GM18526 (cell line): ENCODE measurements around the gene IL25.

Source experiments
- POLR2A ChIP-seq: IDR thresholded peaks from 3 replicates; pipeline ENCODE4 v1.6.1; 2011; ENCODE audit not compliant: insufficient read length; ENCODE audit errors: extremely low read depth

The IL25 gene

DNA sequence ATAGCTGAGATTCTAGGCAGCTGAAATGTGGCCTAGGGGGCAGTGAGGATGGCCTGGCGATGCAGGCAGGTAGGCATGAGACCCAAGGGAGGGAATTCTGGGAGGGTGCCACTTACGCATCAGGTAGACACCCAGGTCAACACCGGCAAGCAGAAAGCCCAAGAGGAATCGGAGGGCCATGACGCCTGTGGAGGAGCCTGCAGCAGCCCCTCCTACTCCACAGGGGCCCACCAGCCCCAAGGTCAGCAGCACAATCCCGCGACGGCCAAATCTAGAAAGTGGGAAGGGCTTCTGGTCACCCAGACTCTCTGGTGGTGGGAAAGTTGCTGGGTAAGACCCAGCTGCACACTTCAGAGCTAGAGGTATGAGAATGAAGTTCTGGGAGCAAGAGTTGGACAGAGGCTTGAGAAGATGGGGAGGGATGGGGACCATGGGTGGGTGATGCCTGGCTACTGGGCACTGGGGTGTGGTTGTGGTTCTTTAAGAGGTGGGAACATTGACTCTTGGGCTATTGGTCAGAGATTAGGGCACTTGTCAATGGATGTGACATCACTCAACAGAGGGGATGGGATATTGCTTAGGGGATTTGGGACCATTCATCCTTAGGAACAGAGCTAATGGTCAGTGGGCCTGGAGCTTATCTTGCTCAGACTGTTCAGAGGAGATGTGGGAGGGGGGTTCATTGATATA, 23.3 kb upstream of the IL25 start:
- TF ChIP-seq POLR2A: no peak

DNA sequence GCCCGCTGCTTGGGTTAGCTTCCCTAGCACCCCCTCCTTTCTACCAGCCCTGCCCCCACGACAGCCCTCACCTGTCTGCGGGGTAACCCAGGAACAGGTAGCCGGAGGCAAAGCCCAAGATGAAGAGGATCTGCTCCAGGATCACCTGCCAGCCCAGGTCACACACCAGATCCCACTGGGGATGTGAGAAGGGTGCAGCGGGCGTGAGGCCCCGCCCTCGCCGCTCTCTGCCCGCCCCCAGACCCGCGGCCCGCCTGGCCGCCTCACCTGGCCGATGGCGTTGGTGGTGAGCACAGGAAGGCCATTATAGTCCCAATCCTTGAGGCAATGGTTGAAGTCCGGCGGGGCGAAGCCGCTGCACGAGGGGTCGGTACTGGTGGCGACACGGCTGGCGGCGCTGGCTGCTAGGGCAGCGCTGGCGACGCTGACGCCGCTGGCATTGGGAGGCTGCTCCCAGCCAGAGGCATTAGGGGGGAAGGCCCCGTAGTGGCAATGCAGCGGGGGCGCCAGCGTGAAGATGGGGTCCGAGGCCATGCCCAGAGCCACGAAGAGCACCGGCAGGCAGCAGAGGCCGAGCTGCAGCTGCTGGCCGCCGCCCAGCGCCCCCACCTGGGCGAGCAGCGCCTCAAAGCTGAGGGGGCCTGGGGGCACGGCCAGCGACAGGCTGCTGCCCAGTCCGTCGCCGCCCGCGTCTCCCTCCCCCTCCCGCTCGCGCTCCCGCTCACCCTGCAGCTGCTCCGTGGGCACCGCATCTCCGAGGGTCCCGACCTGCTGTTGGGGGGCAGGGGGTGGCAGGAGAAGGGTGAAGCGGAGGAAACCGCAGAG, 20.7 kb upstream of the IL25 start:
- no peak for TF ChIP-seq POLR2A

- no peak for TF ChIP-seq POLR2A
Measured at GRCh38 chr14:23352506-23353432, 19.8 kb upstream of the IL25 start, which contains the start of gene SLC22A17. SLC22A17 (minus strand) TSS chr14:23352887.

- no peak for TF ChIP-seq POLR2A
Measured at GRCh38 chr14:23353433-23353780, 19.2 kb upstream of the IL25 start.

DNA sequence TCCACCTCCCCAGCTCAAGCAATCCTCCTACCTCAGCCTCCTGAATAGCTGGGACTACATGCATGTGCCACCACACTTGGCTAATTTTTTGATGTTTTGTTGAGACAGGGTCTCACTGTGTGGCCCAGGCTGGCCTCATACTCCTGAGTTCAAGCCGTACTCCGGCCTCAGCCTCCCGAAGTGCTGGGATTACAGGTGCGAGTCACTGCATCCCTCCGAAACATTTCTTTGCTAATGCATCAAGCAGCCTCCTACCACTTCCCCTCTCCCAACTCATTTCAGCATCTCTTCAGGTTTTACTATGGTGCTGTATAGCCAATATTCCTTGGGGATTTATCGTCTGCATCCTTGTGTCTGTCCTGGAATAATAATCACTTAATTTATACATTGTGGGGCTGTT, 17.6 kb upstream of the IL25 start:
- no peak for TF ChIP-seq POLR2A

DNA sequence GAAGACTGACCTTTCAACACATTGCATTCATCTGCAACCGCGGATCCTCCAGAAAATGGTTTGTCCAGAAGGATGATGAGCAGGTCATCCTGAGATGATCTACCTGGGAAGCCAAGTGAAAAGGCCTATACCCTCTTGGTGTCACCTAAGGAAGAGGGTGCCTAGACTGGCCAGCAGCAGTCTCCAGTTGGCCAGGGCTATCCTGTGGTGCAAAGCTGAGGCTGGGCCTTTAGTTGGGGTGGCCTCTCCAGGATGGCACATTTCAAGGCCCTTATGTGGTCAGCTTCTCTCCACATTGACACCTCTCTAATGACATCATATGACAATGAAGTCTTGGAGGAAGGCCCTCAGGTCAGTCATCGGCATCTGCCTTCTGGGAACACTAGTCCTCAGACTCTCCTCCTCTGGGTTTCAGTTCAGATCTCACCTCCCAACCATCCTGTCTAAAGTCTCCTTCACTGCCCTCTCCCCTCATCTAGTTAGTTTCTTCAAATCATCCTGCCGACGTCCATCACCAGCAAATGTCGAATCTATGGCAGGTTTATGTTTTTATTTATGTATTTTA, 16.7 kb upstream of the IL25 start:
- no peak for TF ChIP-seq POLR2A

DNA sequence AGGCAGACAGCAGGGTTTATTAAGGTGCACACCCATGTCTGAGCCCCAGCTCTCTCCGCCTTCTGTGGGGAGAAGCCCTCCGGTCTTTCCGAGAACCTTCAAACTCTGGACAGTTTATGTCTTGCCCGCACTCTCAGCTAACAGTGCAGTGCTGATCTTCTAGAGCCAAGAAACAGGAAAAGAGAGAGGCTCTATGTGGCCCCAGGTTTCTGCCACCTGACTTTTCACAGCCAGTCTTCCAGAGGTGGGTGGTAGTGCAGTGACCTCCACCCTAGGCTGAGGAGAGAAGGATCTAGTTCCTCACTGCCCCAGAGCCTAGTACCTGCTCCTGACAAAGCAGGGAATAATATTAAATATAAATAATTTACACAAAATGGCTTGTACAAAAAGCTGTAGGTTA, 15.9 kb upstream of the IL25 start:
- TF ChIP-seq POLR2A: no peak

- TF ChIP-seq POLR2A: no peak
Measured at GRCh38 chr14:23357261-23357660, 15.3 kb upstream of the IL25 start.

- no peak for TF ChIP-seq POLR2A
Measured at GRCh38 chr14:23358042-23358441, 14.6 kb upstream of the IL25 start.

DNA sequence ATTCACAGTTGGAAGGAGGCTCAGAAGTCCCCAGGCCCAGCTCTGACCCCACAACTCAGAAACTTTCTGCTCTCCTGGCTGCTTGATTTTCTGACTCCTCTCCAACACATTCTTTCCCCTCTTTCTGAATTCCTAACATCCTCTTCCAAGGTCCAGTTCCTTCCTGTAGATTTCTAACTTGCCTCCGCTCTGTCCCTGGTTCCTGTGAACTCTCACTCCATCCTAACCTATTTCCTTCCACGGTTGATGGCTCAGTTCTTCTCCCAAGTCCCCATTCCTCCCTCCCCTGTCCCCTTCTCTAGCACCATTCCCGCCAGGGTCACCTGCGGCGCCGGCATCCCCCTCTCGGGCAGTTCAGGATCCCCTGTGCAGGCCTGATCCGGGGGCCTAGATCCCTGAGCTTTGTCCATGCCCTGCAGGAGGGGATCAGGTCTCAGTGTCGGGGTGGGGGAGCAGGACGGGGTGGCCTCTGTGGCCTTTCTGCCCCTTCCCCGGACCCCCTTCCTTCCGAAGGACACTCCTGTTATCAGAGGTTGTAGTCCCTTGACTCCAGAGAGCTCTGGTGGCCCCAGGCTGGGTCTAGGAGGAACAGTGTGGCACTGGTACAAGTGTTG, 13.9 kb upstream of the IL25 start:
- TF ChIP-seq POLR2A: no peak

GRCh38 chr14:23359167-23359626, 13.4 kb upstream of the IL25 start:
- TF ChIP-seq POLR2A: no peak

DNA sequence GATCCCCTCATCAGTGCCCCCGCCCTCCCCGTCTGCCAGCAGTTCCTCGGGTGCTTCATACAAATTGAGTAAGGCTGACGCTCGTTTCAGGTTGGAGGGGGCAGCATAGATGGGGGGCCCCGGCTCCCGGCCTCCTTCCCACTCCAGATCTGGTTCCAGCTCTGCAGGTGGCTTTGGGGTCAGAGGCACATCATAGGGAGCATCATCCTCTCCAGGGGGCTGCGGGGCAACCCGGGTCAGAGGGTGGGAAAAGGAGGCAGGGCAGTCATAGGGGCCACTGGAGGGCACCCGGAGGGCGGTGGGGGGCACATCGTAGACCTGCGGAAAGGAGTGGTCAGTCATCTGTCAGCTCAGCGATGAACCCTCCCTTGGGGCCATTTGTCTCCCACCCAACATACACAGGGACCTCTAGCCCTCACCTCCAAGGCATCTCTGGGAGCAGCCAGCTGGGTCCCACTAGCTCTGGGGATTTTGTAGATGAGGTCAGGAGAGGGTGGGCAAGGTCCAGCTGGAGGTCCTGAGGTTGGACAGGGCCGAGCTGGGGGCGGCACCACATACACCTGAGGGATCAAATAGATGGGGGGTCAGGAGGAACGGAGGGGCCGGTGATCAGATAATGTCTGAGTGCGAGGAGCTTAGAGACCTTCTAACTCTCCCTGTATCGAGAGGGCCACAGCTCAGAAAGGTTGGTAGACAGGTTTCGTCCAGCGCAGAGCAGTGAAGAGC, 12.7 kb upstream of the IL25 start:
- no peak for TF ChIP-seq POLR2A

- no peak for TF ChIP-seq POLR2A
Measured at GRCh38 chr14:23360496-23360895, 12.1 kb upstream of the IL25 start.

- TF ChIP-seq POLR2A: no peak
Measured at GRCh38 chr14:23361320-23361719, 11.3 kb upstream of the IL25 start.

DNA sequence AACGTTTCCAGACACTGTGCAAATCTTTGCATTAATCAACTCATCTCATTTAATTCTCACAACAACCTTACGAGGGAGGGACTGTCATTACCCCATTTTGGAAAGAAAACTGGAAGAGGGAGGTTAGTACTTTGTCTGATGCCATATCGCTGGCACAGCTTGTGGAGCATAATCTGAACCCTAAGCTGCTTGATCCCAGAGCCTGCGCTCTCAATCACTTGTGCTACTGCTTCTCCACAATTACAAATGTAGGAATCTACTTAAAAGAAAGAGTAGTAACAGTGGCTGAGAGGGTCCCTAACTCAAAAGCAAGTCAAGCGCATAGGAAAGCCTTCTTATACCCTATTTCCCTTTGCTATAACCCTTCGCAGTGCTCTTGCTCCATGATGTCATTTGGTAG, 10.8 kb upstream of the IL25 start:
- no peak for TF ChIP-seq POLR2A

GRCh38 chr14:23362200-23362599, 10.4 kb upstream of the IL25 start:
- TF ChIP-seq POLR2A: no peak
